HepG2 (cell line): ENCODE data around the gene C1QTNF12. TPM values are rescaled to one million over a fixed set of nuclear protein-coding genes. Genes with fewer than 3 reads are reported as not detected.

ENCODE experiments used
- EEA1 ChIP-seq: sonication (generic); formaldehyde crosslinking; IDR thresholded peaks from 2 replicates; pipeline ENCODE4 v1.5.1; 2020; ENCODE audit warnings: mild to moderate bottlenecking, missing genetic modification reagents, borderline replicate concordance
- GLMP ChIP-seq: sonication (generic); formaldehyde crosslinking; IDR thresholded peaks from 2 replicates; pipeline ENCODE4 v1.9.0; 2021; ENCODE audit warnings: missing genetic modification reagents, mild to moderate bottlenecking, borderline replicate concordance
- MAFG ChIP-seq: sonication (generic); formaldehyde crosslinking; IDR thresholded peaks from 2 replicates; pipeline ENCODE4 v1.5.1; 2020; ENCODE audit warnings: mild to moderate bottlenecking, missing genetic modification reagents
- RAD51 ChIP-seq: fragments of 450-650 bp; IDR thresholded peaks from 2 replicates; pipeline ENCODE4 v1.6.1; 2016; ENCODE audit warnings: borderline replicate concordance
- RARA ChIP-seq: IDR thresholded peaks from 2 replicates; pipeline ENCODE4 v1.6.1; 2016; ENCODE audit warnings: missing genetic modification reagents, missing compliant biosample characterization
- SOX5 ChIP-seq: IDR thresholded peaks from 2 replicates; pipeline ENCODE4 v1.6.1; 2016; ENCODE audit warnings: borderline replicate concordance
- TAF15 ChIP-seq: fragments of 200-400 bp; formaldehyde crosslinking; IDR thresholded peaks from one replicate; pipeline ENCODE4 v1.6.1; 2018; ENCODE audit warnings: mild to moderate bottlenecking, low read depth, low read length; ENCODE audit not compliant: poor library complexity, severe bottlenecking
- TRIM24 ChIP-seq: sonication (generic); formaldehyde crosslinking; IDR thresholded peaks from 2 replicates; pipeline ENCODE4 v1.8.0; 2022; ENCODE audit warnings: mild to moderate bottlenecking, missing genetic modification reagents
- ZFAT ChIP-seq: sonication (generic); formaldehyde crosslinking; conservative IDR thresholded peaks from 2 replicates; pipeline ENCODE4 v1.8.1; 2023; ENCODE audit warnings: missing genetic modification reagents, inconsistent platforms
- ZNF281 ChIP-seq: sonication (generic); formaldehyde crosslinking; IDR thresholded peaks from 2 replicates; pipeline ENCODE4 v1.4.0; 2020; ENCODE audit warnings: missing genetic modification reagents, borderline replicate concordance
- ZNF318 ChIP-seq: sonication (generic); formaldehyde crosslinking; IDR thresholded peaks from 2 replicates; pipeline ENCODE4 v1.4.0; 2020; ENCODE audit warnings: mild to moderate bottlenecking, missing genetic modification reagents
- ZNF563 ChIP-seq: sonication (generic); formaldehyde crosslinking; IDR thresholded peaks from 2 replicates; pipeline ENCODE4 v1.8.0; 2022; ENCODE audit warnings: mild to moderate bottlenecking, moderate library complexity, missing genetic modification reagents
- ZNF639 ChIP-seq: conservative IDR thresholded peaks from 2 replicates; pipeline ENCODE4 v1.6.1; 2018; ENCODE audit warnings: missing genetic modification reagents
- ZNF781 ChIP-seq: sonication (generic); formaldehyde crosslinking; IDR thresholded peaks from 2 replicates; pipeline ENCODE4 v1.5.1; 2020; ENCODE audit warnings: borderline replicate concordance, mild to moderate bottlenecking, missing genetic modification reagents; ENCODE audit errors: not compliant biosample characterization
- ZSCAN22 ChIP-seq: sonication (generic); formaldehyde crosslinking; IDR thresholded peaks from 2 replicates; pipeline ENCODE4 v1.4.0; 2020; ENCODE audit warnings: mild to moderate bottlenecking, missing genetic modification reagents
- polyA plus RNA-seq, 8 experiments: library from polyadenylated mRNA; depleted of rRNA in 3 of 8; stranded (reverse) in 7 of 8; unstranded in 1 of 8; fragments of >200 nt; fragmentation: Illumina TruSeq in 4 of 8; extraction: Trizol in 4 of 8; gene quantifications; 2 replicates each; pipeline versions ENCODE4 v1.2.1 to v1.2.3, GENCODE V29; 2011 to 2016; ENCODE audit warnings: low read depth in 4 of 8, missing spikeins in 1 of 8, mixed read lengths in 1 of 8; ENCODE audit not compliant: insufficient read depth in 1 of 8
- total RNA-seq, 5 experiments: library from RNA; depleted of rRNA; stranded (reverse); fragments of >200 nt; fragmentation: Illumina TruSeq; extraction: Trizol; gene quantifications; 2 replicates each; pipeline ENCODE4 v1.2.3, GENCODE V29; 2016; ENCODE audit warnings: low read depth in 1 of 5

C1QTNF12 gene
- total and polyA plus RNA-seq, 2 of the 13 experiments (the other 11 are each of a cell fraction or from before 2014, with no cell fraction given): 0.18 to 0.64 TPM

GRCh38 chr1:1281533-1282321 is 35.2 kb upstream of the C1QTNF12 start (continued):
- TF ChIP-seq ZNF318 (no peak), EEA1 (CRISPR knock-in tag) (no peak), GLMP (no peak), RAD51 (no peak), TAF15 (peak; percentile 39), RARA (CRISPR knock-in tag) (peak; percentile 70; the same call in 1 of the 2 replicates), SOX5 (CRISPR knock-in tag) (peak; percentile 11; the same call in 1 of the 2 replicates), TRIM24 (no peak), ZNF781 (no peak), ZNF639 (CRISPR knock-in tag) (no peak), ZNF281 (CRISPR knock-in tag) (no peak), ZFAT (no peak), ZNF563 (0 out of 2 replicates have a peak, but pooled peaks have one; percentile 25), ZSCAN22 (no peak), MAFG (CRISPR knock-in tag) (no peak)
